Activated CD4-positive, alpha-beta T cell treated with anti-CD3 and anti-CD28 coated beads, Interleukin-2, amount 50 U/mL, for 24 hours (primary cell): ENCODE measurements around the gene NCOA5.
A peak's percentile ranks its signal among the peaks of the same experiment; 100 is the strongest.

Experiments used
- DNase-seq, 2 donors: peaks; one replicate each; pipeline ENCODE4 v3.0.0-alpha.2; 2020; ENCODE audit warnings: low read depth in 1 of 2, low spot score in 1 of 2

NCOA5 gene

GRCh38 chr20:46089417-46090388 is at the start of gene NCOA5:
NCOA5 (minus strand) TSS chr20:46089962; CDS start chr20:46079424, 10,538 bp downstream.
- DNase-seq, result peak; percentile 80 to 92

GRCh38 chr20:46139266-46139889 is 49.6 kb upstream of the NCOA5 start:
- DNase-seq, result no peak

GRCh38 chr20:46137816-46138215 is 48.1 kb upstream of the NCOA5 start:
- DNase-seq, result no peak

- DNase-seq, result no peak
These were observed 46.3 kb upstream of the NCOA5 start for GRCh38 chr20:46135856-46136633.

- DNase-seq, result no peak
These were observed 45.0 kb upstream of the NCOA5 start for GRCh38 chr20:46134716-46135115.

GRCh38 chr20:46133886-46134654 is 44.3 kb upstream of the NCOA5 start:
- DNase-seq, result no peak

- peak; percentile 16 to 38 for DNase-seq
These were observed 43.0 kb upstream of the NCOA5 start for GRCh38 chr20:46132705-46133120.

- no peak for DNase-seq
These were observed 41.6 kb upstream of the NCOA5 start for GRCh38 chr20:46131396-46131795.

GRCh38 chr20:46130534-46130933 is 40.8 kb upstream of the NCOA5 start:
- DNase-seq, result no peak

GRCh38 chr20:46129955-46130481 is 40.3 kb upstream of the NCOA5 start:
- no peak for DNase-seq

- DNase-seq, result no peak
These were observed 38.8 kb upstream of the NCOA5 start for GRCh38 chr20:46128310-46129151.

- no peak for DNase-seq
These were observed 37.7 kb upstream of the NCOA5 start for GRCh38 chr20:46127396-46128010.

- DNase-seq, result no peak
These were observed 36.8 kb upstream of the NCOA5 start for GRCh38 chr20:46126440-46127056.

GRCh38 chr20:46123482-46124245 is 33.9 kb upstream of the NCOA5 start:
- no peak for DNase-seq

- no peak for DNase-seq
These were observed 33.0 kb upstream of the NCOA5 start for GRCh38 chr20:46122516-46123481.

- DNase-seq, result no peak
These were observed 32.3 kb upstream of the NCOA5 start for GRCh38 chr20:46122071-46122470.
